Right lobe of liver (tissue), 6 donors: ENCODE measurements around the gene NPIPB6. TPM values are rescaled to one million over a fixed set of nuclear protein-coding genes. Genes with fewer than 3 reads are reported as not detected.
A peak's percentile ranks its signal among the peaks of the same experiment; 100 is the strongest.

Experiments used
- ATAC-seq, 4 donors: fragments of 200-7000 bp; cut with Tn5 transposase; one replicate each; pipeline ENCODE4 v1.9.1; 2020; ENCODE audit warnings: mild to moderate bottlenecking in 4 of 4, moderate library complexity in 4 of 4
- DNase-seq, 3 donors: peaks; one replicate each; pipeline ENCODE4 v3.0.0-alpha.2; 2020
- H3K27ac ChIP-seq, 3 donors: fragments of 200-600 bp; one replicate each; pipeline ENCODE4 v1.8.0; 2022
- H3K27me3 ChIP-seq, 2 donors: fragments of 200-600 bp; one replicate each; pipeline ENCODE4 v1.8.0; 2022
- H3K36me3 ChIP-seq, 4 donors: fragments of 200-600 bp; sonication (generic) in 1 of 4; one replicate each; pipeline versions ENCODE4 v1.5.1 to v1.8.0; 2017 to 2022; ENCODE audit warnings: control low read depth in 1 of 4
- H3K4me1 ChIP-seq, 4 donors: fragments of 200-600 bp; sonication (generic) in 1 of 4; one replicate each; pipeline versions ENCODE4 v1.5.1 to v1.8.0; 2017 to 2022; ENCODE audit warnings: control low read depth in 1 of 4
- H3K4me3 ChIP-seq, 3 donors: fragments of 200-600 bp; one replicate each; pipeline ENCODE4 v1.8.0; 2022
- H3K9me3 ChIP-seq, 4 donors: fragments of 200-600 bp; sonication (generic) in 1 of 4; one replicate each; pipeline versions ENCODE4 v1.5.1 to v1.8.0; 2017 to 2022; ENCODE audit warnings: control low read depth in 1 of 4
- POLR2A ChIP-seq: fragments of 450-650 bp; IDR thresholded peaks from one replicate; pipeline ENCODE4 v1.6.1; 2017; ENCODE audit warnings: antibody characterized with exemption, mild to moderate bottlenecking
- WGBS: methylation state at CpG from one replicate; pipeline ENCODE4 v1.1.6; 2018; ENCODE audit warnings: low coverage, low lambda C conversion rate; ENCODE audit not compliant: insufficient coverage; ENCODE audit errors: missing lambda C conversion rate; 5-methylcytosine and 5-hydroxymethylcytosine counted together
- intact Hi-C, 2 donors: fragments of 100-400 bp; cut with DNase I; formaldehyde crosslinking; loops; one replicate each; pipeline versions ENCODE4 v1.11.2 to v1.14.1; 2022
- total RNA-seq, 6 experiments: library from RNA; depleted of rRNA in 2 of 6; stranded (reverse); fragments of >200 nt in 2 of 6; fragmentation: NEBNext Ultra II Directional in 3 of 6; extraction: Animal tissue kit (Norgen Biotek cat#: 25700) in 3 of 6; gene quantifications; one replicate each; pipeline versions ENCODE4 v1.1.0 to v1.2.4, GENCODE V29; 2016 to 2023
- TF ChIP-seq, protein P1 (sequence below), 4 donors: fragments of 200-600 bp in 3 of 4; fragments of 450-650 bp in 1 of 4; IDR thresholded peaks; one replicate each; pipeline versions ENCODE4 v1.5.1 to v1.8.0; 2016 to 2022; ENCODE audit warnings: antibody characterized with exemption in 4 of 4, mild to moderate bottlenecking in 2 of 4
- donor health status: DM: no; HTN: yes; CAD: no.
- donor health status: DM: no; HTN: no; CAD: no.
- donor health status: DM: no; HTN: no; CAD: no.
- donor health status: DM: no; HTN: yes; CAD: no.
- donor health status: DM: no; HTN: yes; CAD: no.

The NPIPB6 gene
- total RNA-seq, 6 experiments from 2014 or later: 0.47 to 2.4 (median 0.72) TPM; not detected in 2

DNA sequence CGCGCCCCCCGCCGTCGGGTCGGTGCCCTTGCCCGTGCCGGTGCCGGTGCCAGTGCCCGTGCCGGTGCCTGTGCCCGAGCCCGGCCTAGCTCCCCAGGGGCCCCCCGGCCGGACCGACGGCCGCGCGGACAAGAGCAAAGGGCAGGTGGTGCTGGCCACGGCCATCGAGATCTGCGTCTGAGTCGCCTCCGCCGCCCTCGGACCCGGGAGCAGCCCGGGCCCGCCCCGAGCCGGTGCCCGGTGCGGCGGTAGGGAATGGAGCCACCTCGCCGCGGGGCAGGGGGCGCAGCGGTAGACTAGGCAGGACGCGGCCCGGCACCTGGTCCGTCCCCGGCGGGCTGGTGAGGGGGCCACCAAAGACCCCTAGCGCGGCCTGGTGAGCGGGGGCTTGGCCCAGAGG lies 42.6 kb downstream of the NPIPB6 start:
- no peak overlapping the region for H3K27ac ChIP-seq
- H3K36me3 ChIP-seq: no peaks in the 10 kb centered on the region
- no peak overlapping the region for H3K4me3 ChIP-seq
- intact Hi-C loops: no loop called here
- no peaks in the 10 kb centered on the region for H3K4me1 ChIP-seq
- no peaks in the 10 kb centered on the region for H3K27me3 ChIP-seq
- H3K9me3 ChIP-seq: no peaks in the 10 kb centered on the region
- ATAC-seq (no peak), DNase-seq (peak in 1 of 3 donors; percentile 53)
- WGBS: no CpG with 5 or more reads among the region's 49 CpGs
- TF ChIP-seq POLR2A: no peak

DNA sequence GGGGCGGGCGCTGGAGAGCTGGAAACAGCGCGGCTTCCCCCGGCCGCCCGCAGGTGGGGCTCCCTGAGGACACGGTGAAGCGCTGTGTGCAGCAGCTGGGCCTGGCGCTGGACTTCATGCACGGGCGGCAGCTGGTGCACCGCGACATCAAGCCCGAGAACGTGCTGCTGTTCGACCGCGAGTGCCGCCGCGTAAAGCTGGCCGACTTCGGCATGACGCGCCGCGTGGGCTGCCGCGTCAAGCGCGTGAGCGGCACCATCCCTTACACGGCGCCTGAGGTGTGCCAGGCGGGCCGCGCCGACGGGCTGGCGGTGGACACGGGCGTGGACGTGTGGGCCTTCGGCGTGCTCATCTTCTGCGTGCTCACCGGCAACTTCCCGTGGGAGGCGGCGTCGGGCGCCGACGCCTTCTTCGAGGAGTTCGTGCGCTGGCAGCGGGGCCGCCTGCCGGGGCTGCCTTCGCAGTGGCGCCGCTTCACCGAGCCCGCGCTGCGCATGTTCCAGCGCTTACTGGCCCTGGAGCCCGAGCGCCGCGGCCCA lies 43.2 kb downstream of the NPIPB6 start:
- 98% methylated on average over 22 of the region's 73 CpGs for WGBS
- no peak overlapping the region for H3K4me3 ChIP-seq
- H3K9me3 ChIP-seq: no peaks in the 10 kb centered on the region
- H3K4me1 ChIP-seq: no peaks in the 10 kb centered on the region
- H3K27ac ChIP-seq: no peak overlapping the region
- H3K36me3 ChIP-seq: no peaks in the 10 kb centered on the region
- DNase-seq (peak in 1 of 3 donors; percentile 45), ATAC-seq (no peak)
- H3K27me3 ChIP-seq: no peaks in the 10 kb centered on the region
- TF ChIP-seq POLR2A: no peak
- TF ChIP-seq, protein P1, sequence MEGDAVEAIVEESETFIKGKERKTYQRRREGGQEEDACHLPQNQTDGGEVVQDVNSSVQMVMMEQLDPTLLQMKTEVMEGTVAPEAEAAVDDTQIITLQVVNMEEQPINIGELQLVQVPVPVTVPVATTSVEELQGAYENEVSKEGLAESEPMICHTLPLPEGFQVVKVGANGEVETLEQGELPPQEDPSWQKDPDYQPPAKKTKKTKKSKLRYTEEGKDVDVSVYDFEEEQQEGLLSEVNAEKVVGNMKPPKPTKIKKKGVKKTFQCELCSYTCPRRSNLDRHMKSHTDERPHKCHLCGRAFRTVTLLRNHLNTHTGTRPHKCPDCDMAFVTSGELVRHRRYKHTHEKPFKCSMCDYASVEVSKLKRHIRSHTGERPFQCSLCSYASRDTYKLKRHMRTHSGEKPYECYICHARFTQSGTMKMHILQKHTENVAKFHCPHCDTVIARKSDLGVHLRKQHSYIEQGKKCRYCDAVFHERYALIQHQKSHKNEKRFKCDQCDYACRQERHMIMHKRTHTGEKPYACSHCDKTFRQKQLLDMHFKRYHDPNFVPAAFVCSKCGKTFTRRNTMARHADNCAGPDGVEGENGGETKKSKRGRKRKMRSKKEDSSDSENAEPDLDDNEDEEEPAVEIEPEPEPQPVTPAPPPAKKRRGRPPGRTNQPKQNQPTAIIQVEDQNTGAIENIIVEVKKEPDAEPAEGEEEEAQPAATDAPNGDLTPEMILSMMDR (IDR thresholded peaks at IDR 0.05): no peak
- intact Hi-C loops: no loop called here

DNA sequence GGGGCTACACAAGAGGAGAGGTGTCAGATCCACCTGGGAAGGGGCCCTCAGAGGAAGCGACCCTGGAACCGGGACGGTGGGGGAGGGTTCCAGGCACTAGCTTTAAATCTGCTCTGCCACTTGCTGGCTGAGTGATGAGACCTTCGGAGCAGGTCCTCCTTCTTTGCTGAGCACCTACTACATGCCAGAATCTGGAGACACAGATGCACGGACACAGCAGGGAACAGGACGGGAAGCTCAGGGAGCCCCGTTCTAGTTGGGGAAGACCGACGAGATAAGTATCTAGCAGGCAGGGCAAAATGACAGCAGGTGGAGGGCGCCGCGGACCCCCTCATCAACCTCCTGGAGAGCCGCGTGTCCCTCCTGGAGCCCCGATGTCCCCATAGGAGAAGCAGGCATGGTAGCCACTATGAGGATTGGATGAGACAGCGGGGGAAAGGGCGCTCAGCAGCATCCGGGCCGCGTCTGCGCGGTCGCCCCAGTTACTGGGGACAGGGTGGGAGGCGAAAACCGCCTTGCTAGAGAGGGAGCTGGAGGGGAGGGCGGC lies 43.8 kb downstream of the NPIPB6 start:
- Histone ChIP-seq H3K27ac (no peak overlapping the region), H3K27me3 (no peaks in the 10 kb centered on the region), H3K9me3 (no peaks in the 10 kb centered on the region), H3K4me1 (no peaks in the 10 kb centered on the region), H3K36me3 (no peaks in the 10 kb centered on the region), H3K4me3 (no peak overlapping the region)
- ATAC-seq (no peak), DNase-seq (no peak)
- no peak for TF ChIP-seq POLR2A
- TF ChIP-seq, protein P1 (IDR thresholded peaks at IDR 0.05): no peak
- 70% methylated on average over 4 of the region's 26 CpGs for WGBS
- intact Hi-C loops: loop anchor here in 1 of 2 donors (5.0 kb wide), 1 partner anchor 42 kb away; no protein-coding TSS in a partner anchor

DNA sequence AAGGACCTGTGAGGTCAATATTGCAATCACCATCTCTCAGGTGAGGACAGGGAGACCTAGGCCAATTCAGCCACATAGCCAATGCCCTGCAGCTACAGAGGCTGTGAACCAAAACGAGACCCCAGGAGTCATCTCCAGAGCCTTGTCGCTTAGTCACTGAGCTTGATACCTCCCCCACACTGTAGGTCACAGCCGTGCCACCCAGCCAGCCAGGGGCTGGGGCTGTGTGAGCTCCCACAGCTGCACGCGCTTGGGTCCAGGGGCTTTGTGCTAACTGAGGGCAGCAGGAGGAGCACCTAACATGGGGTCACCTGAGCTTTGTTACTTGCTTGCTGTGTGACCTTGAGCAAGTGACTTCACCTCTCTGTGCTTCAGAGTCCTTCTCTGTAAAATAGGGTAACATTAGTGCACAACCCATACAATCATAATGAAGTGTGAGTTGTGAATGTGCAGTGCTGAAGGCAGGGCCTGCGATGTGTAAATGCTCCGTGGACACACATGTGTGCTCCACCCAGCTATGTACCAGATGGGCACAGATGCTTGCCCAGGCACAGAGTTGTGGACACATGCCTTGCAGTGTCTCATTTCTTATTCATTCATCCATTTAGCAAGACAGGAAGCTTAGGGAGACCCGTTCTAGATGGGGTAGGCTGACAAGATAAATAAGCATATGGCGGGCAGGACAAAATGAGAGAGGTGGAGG lies 45.1 kb downstream of the NPIPB6 start:
- H3K4me1 ChIP-seq: no peaks in the 10 kb centered on the region
- WGBS: 82% methylated on average over 4 of the region's 9 CpGs
- ATAC-seq: no peak
- H3K9me3 ChIP-seq: no peaks in the 10 kb centered on the region
- DNase-seq: peak in 1 of 3 donors; percentile 30
- H3K4me3 ChIP-seq: no peak overlapping the region
- no peaks in the 10 kb centered on the region for H3K36me3 ChIP-seq
- intact Hi-C loops: loop anchor here in 1 of 2 donors (5.0 kb wide), 1 partner anchor 41 kb away; no protein-coding TSS in a partner anchor
- TF ChIP-seq POLR2A: no peak
- TF ChIP-seq, protein P1 (IDR thresholded peaks at IDR 0.05): no peak
- H3K27ac ChIP-seq: no peak overlapping the region
- H3K27me3 ChIP-seq: no peaks in the 10 kb centered on the region
